AG09319 (cell line): ENCODE results near the gene MPZL1.

Experiments
- DNase-seq: peaks from one replicate; pipeline ENCODE4 v3.0.0-alpha.2; 2010; ENCODE audit warnings: low read depth; ENCODE audit errors: extremely low read depth
- CTCF ChIP-seq: IDR thresholded peaks from 2 replicates; pipeline ENCODE4 v1.5.1; 2011; ENCODE audit warnings: low read depth, mild to moderate bottlenecking, inconsistent platforms, low read length, moderate library complexity

The MPZL1 gene

DNA sequence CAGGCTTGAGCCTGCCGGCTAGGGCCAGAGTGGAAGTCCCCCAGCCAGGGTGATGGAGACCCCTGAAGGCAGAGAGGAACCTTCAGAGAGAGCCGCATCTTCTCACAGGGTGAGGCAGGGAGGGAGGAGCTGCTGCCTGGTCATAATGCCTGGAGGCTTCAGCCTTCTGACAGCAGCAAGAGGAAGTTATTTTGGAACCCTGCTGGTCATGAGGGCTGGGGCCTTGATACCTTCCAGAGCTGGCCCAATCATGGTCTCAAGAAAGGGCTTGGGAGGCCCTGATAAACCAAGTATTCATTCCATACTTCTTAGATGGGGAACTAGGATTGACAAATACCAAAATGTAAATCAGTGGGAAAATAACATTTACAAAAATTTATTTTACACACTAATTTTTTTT, 26.6 kb upstream of the MPZL1 start:
- DNase-seq: no peak
- no peak for TF ChIP-seq CTCF

DNA sequence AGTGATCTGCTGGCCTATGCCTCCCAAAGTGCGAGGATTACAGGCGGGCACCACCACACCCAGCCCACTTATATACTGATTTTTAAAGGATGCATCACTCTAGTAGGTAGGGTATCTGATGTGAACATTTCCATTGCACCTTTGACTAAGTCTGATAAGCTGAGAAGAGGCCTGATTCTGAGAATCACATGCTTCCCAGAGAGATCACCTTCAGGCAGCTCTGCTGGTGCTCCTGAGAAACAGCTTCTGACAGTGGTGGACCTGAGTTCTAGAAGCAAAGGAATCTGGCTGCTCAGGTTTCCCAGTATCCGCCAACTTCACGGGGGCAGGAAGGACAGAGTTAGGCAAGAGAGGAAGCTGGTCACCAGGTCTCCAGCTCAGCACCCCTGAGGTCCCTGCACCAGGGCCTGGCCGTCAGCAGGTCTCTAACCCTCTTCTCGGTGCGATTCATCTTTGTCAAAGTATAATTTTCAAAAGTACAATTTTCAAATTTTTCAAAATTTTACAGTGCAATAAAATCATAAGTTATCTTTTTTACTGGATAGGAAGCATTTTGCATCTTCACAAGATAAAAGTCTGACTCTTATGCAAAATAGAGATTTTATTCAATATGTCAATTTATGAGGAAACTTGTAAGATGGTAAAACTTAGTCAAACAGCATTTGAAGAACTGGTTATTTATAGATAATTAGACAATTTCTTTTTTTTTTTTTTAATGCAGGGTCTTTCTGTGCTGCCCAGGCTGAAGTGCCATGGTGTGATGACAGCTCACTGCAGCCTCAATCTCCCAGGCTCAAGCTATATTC, 25.8 kb upstream of the MPZL1 start:
- no peak for DNase-seq
- TF ChIP-seq CTCF: no peak

- no peak for DNase-seq
- no peak for TF ChIP-seq CTCF
Observed at GRCh38 chr1:167697667-167698141, 24.1 kb upstream of the MPZL1 start.

GRCh38 chr1:167698313-167698712, 23.5 kb upstream of the MPZL1 start:
- DNase-seq: no peak

GRCh38 chr1:167701510-167701909, 20.3 kb upstream of the MPZL1 start:
- no peak for TF ChIP-seq CTCF
- DNase-seq: no peak

More at GRCh38 chr1:167698313-167698712, 23.5 kb upstream of the MPZL1 start:
- TF ChIP-seq CTCF: no peak

GRCh38 chr1:167703557-167703956, 18.2 kb upstream of the MPZL1 start:
- TF ChIP-seq CTCF: no peak
- no peak for DNase-seq

GRCh38 chr1:167704715-167705114, 17.1 kb upstream of the MPZL1 start:
- TF ChIP-seq CTCF: no peak
- DNase-seq: no peak
